NCI-H1436 (cell line): ENCODE data around the gene DMC1.

Source experiments
- DNase-seq: peaks from one replicate; lab custom pipeline; 2025; lab: John Stamatoyannopoulos, UW

The DMC1 gene

GRCh38 chr22:38469306-38469781 is 100.6 kb downstream of the DMC1 start:
- no peak for DNase-seq
